ENCODE data around the gene PEX16. TPM values are rescaled to one million over a fixed set of nuclear protein-coding genes. Genes with fewer than 3 reads are reported as not detected.

The PEX16 gene
- polyA plus RNA-seq, 1 experiment = 16.0 TPM

- DNase-seq (ENCODE audit: low read depth, low spot score) = no peak
- H3K27ac ChIP-seq (ENCODE audit: low read depth, low read length) = no peak overlapping the region
- no peaks in the 10 kb centered on the region; the same call in 1 of the 2 replicates for H3K9me3 ChIP-seq (ENCODE audit: control insufficient read depth, insufficient read depth, low read length)
- no peaks in the 10 kb centered on the region for H3K27me3 ChIP-seq (ENCODE audit: control insufficient read depth, insufficient read depth, low read length)
- H3K4me3 ChIP-seq (ENCODE audit: low read depth, low read length) = no peak overlapping the region
- TF ChIP-seq, protein P1, sequence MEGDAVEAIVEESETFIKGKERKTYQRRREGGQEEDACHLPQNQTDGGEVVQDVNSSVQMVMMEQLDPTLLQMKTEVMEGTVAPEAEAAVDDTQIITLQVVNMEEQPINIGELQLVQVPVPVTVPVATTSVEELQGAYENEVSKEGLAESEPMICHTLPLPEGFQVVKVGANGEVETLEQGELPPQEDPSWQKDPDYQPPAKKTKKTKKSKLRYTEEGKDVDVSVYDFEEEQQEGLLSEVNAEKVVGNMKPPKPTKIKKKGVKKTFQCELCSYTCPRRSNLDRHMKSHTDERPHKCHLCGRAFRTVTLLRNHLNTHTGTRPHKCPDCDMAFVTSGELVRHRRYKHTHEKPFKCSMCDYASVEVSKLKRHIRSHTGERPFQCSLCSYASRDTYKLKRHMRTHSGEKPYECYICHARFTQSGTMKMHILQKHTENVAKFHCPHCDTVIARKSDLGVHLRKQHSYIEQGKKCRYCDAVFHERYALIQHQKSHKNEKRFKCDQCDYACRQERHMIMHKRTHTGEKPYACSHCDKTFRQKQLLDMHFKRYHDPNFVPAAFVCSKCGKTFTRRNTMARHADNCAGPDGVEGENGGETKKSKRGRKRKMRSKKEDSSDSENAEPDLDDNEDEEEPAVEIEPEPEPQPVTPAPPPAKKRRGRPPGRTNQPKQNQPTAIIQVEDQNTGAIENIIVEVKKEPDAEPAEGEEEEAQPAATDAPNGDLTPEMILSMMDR (IDR thresholded peaks at IDR 0.05; ENCODE audit: low read depth, low read length) = no peak
- ChIA-PET POLR2A (interaction anchor here (0.9 kb wide), 1 partner anchor 58 kb away, joined by 3 read pairs; the partner anchor contains the start of gene CRY2), CTCF (no interaction called here)
Observed at GRCh38 chr11:45905095-45905494, 12.6 kb downstream of the PEX16 start.

GRCh38 chr11:45904309-45904915, 13.3 kb downstream of the PEX16 start:
- POLR2A ChIA-PET = no interaction called here
- Histone ChIP-seq H3K4me3 (ENCODE audit: low read depth, low read length) (no peak overlapping the region), H3K9me3 (ENCODE audit: control insufficient read depth, insufficient read depth, low read length) (no peaks in the 10 kb centered on the region; the same call in 1 of the 2 replicates), H3K27me3 (ENCODE audit: control insufficient read depth, insufficient read depth, low read length) (no peaks in the 10 kb centered on the region), H3K27ac (ENCODE audit: low read depth, low read length) (no peak overlapping the region)
- CTCF ChIA-PET = no interaction called here
- no peak for DNase-seq (ENCODE audit: low read depth, low spot score)
- TF ChIP-seq, protein P1 (IDR thresholded peaks at IDR 0.05; ENCODE audit: low read depth, low read length) = no peak

GRCh38 chr11:45902452-45903380, 15.0 kb downstream of the PEX16 start:
- POLR2A ChIA-PET = no interaction called here
- CTCF ChIA-PET = no interaction called here

GRCh38 chr11:45901626-45902025, 16.1 kb downstream of the PEX16 start:
- ChIA-PET CTCF (interaction anchor here (0.9 to 1.6 kb wide), 3 partner anchors 21 to 59 kb away, joined by 3 to 6 read pairs (median 5); no protein-coding TSS in a partner anchor), POLR2A (interaction anchor here (1.1 kb wide), 1 partner anchor 16 kb away, joined by 3 read pairs; the partner anchor contains the start of gene PEX16)
- H3K27ac ChIP-seq (ENCODE audit: low read depth, low read length) = no peak overlapping the region
- no peaks in the 10 kb centered on the region; the same call in 1 of the 2 replicates for H3K9me3 ChIP-seq (ENCODE audit: control insufficient read depth, insufficient read depth, low read length)
- H3K27me3 ChIP-seq (ENCODE audit: control insufficient read depth, insufficient read depth, low read length) = peaks cover 8% of the 10 kb centered on the region
- DNase-seq (ENCODE audit: low read depth, low spot score) = no peak
- TF ChIP-seq, protein P1 (IDR thresholded peaks at IDR 0.05; ENCODE audit: low read depth, low read length) = no peak
- no peak overlapping the region for H3K4me3 ChIP-seq (ENCODE audit: low read depth, low read length)

More at GRCh38 chr11:45902452-45903380, 15.0 kb downstream of the PEX16 start:
- H3K27ac ChIP-seq (ENCODE audit: low read depth, low read length) = no peak overlapping the region
- peaks cover under 1% of the 10 kb centered on the region for H3K27me3 ChIP-seq (ENCODE audit: control insufficient read depth, insufficient read depth, low read length)
- H3K9me3 ChIP-seq (ENCODE audit: control insufficient read depth, insufficient read depth, low read length) = no peaks in the 10 kb centered on the region; the same call in 1 of the 2 replicates
- no peak for DNase-seq (ENCODE audit: low read depth, low spot score)
- H3K4me3 ChIP-seq (ENCODE audit: low read depth, low read length) = no peak overlapping the region
- TF ChIP-seq, protein P1 (IDR thresholded peaks at IDR 0.05; ENCODE audit: low read depth, low read length) = no peak
